Measurements from ENCODE around the gene SRSF6. TPM values are rescaled to one million over a fixed set of nuclear protein-coding genes. Genes with fewer than 3 reads are reported as not detected.

SRSF6 gene
- total and polyA plus RNA-seq, 2 of the 4 experiments (the other 2 are of a cell fraction) = 72.4 to 134 TPM

- Histone ChIP-seq H3K9me1 (ENCODE audit: insufficient read depth, low read length) (no peaks in the 10 kb centered on the region), H2BK20ac (ENCODE audit: low read depth, low read length) (no peak overlapping the region), H3K27ac (ENCODE audit: insufficient read depth, low read length) (no peak overlapping the region), H4K20me1 (ENCODE audit: insufficient read depth, low read length) (no peaks in the 10 kb centered on the region), H2BK15ac (ENCODE audit: low read depth, low read length) (no peak overlapping the region), H4K5ac (ENCODE audit: low read depth, low read length) (no peak overlapping the region), H4K8ac (ENCODE audit: low read depth in 2 of 2, low read length in 2 of 2) (no peak overlapping the region), H2AK5ac (ENCODE audit: low read depth, low read length) (no peak overlapping the region), H3K23ac (ENCODE audit: low read depth, low read length) (no peak overlapping the region), H4K91ac (ENCODE audit: insufficient read depth, low read depth, low read length) (no peak overlapping the region), H3K9me3 (ENCODE audit: control insufficient read depth, insufficient read depth, low read length) (no peaks in the 10 kb centered on the region), H3K4ac (ENCODE audit: low read depth, low read length) (no peak overlapping the region), H3K9ac (ENCODE audit: low read depth, low read length) (no peak overlapping the region), H3K18ac (ENCODE audit: low read depth, low read length) (no peak overlapping the region), H2AFZ (replicated peaks; ENCODE audit: low read length, poor library complexity) (no peak overlapping the region), H3K4me1 (ENCODE audit: control insufficient read depth, insufficient read depth, low read length) (no peaks in the 10 kb centered on the region), H3K14ac (replicated peaks; ENCODE audit: low read depth, low read length) (no peak overlapping the region), H3K36me3 (ENCODE audit: control insufficient read depth, insufficient read depth, low read length) (no peaks in the 10 kb centered on the region), H3K4me3 (ENCODE audit: insufficient read depth, low read depth, low read length) (no peak overlapping the region), H2BK120ac (ENCODE audit: low read depth, low read length) (no peak overlapping the region), H3K56ac (ENCODE audit: extremely low read depth, insufficient read depth, low read length) (no peak overlapping the region), H2AK9ac (replicated peaks; ENCODE audit: low read depth, low read length, poor library complexity) (no peak overlapping the region), H2BK5ac (ENCODE audit: low read depth, low read length, poor library complexity, severe bottlenecking) (no peak overlapping the region), H3K79me1 (ENCODE audit: low read depth in 1 of 2, low read length in 2 of 2) (no peaks in the 10 kb centered on the region), H3K4me2 (ENCODE audit: low read depth, low read length) (no peak overlapping the region), H3K27me3 (ENCODE audit: control insufficient read depth, insufficient read depth, low read length) (peaks cover 4% of the 10 kb centered on the region)
- POLR2A ChIA-PET (ENCODE audit: unreplicated experiment) = no interaction called here
- in situ Hi-C loops (cut with MboI; ENCODE audit: low sequenced_read_pairs) = no loop called here
- WGBS, 2 experiments (ENCODE audit: extremely low coverage in 2 of 2, insufficient read length in 1 of 2) = 90% methylated on average over 2 of the region's 6 CpGs; no CpG with 5 or more reads in 1 of the 2 experiments
- TF ChIP-seq POLR2A (IDR thresholded peaks at IDR 0.05; ENCODE audit: low read depth, low read length) (no peak), SMC3 (IDR thresholded peaks at IDR 0.05; ENCODE audit: low read depth, low read length) (no peak), RAD21 (IDR thresholded peaks at IDR 0.05; ENCODE audit: low read length) (no peak), CEBPB (IDR thresholded peaks at IDR 0.05; ENCODE audit: low read depth, low read length) (no peak), RCOR1 (IDR thresholded peaks at IDR 0.05; ENCODE audit: insufficient replicate concordance, low read length) (no peak), FOS (IDR thresholded peaks at IDR 0.05; ENCODE audit: low read depth, low read length) (no peak), ELK1 (IDR thresholded peaks at IDR 0.05; ENCODE audit: borderline replicate concordance, low read depth, low read length) (no peak)
- DNase-seq (no peak), ATAC-seq (ENCODE audit: low read depth) (no peak)
- intact Hi-C loops (cut with micrococcal nuclease) = no loop called here
- dilution Hi-C loops (cut with HindIII; ENCODE audit: low sequenced_read_pairs, unreplicated experiment) = no loop called here
- CTCF ChIA-PET = no interaction called here
- no TSS peak for BruUV-seq (replicated peaks)
These were observed 23.1 kb upstream of the SRSF6 start for GRCh38 chr20:43434565-43434964.
